ENCODE results near the gene RAC3. TPM values are rescaled to one million over a fixed set of nuclear protein-coding genes. Genes with fewer than 3 reads are reported as not detected.

Gene RAC3
- total and polyA plus RNA-seq, 4 donors: 0.63 to 6.3 (median 3.3) TPM

DNA sequence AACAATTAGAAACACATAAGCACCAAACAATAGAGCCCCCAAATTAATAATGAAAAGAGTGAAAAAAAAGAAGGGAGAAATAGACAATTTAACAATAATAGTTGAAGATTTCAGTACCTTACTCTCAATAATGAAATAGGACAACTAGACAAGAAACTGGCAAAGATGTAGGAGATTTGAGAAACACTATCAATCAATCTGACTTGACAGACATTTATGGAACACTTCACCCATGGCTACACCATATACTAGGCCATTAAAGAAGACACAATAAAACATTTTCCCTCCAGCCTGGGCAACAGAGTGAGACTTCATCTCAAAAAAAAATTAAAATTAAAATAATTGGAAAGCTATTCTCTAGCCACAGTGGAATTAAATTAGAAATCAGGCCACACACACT is 39.1 kb downstream of the RAC3 start:
- no peak overlapping the region for H3K9ac ChIP-seq (ENCODE audit: low read depth in 1 of 2, low read length in 2 of 2)
- TF ChIP-seq, protein P1, sequence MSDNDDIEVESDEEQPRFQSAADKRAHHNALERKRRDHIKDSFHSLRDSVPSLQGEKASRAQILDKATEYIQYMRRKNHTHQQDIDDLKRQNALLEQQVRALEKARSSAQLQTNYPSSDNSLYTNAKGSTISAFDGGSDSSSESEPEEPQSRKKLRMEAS (IDR thresholded peaks at IDR 0.05): no peak
- no peak for TF ChIP-seq EGR1 (IDR thresholded peaks at IDR 0.05; ENCODE audit: low read depth in 2 of 2)
- TF ChIP-seq, protein P2, sequence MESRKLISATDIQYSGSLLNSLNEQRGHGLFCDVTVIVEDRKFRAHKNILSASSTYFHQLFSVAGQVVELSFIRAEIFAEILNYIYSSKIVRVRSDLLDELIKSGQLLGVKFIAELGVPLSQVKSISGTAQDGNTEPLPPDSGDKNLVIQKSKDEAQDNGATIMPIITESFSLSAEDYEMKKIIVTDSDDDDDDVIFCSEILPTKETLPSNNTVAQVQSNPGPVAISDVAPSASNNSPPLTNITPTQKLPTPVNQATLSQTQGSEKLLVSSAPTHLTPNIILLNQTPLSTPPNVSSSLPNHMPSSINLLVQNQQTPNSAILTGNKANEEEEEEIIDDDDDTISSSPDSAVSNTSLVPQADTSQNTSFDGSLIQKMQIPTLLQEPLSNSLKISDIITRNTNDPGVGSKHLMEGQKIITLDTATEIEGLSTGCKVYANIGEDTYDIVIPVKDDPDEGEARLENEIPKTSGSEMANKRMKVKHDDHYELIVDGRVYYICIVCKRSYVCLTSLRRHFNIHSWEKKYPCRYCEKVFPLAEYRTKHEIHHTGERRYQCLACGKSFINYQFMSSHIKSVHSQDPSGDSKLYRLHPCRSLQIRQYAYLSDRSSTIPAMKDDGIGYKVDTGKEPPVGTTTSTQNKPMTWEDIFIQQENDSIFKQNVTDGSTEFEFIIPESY (IDR thresholded peaks at IDR 0.05): no peak
- TF ChIP-seq HNF4G (IDR thresholded peaks at IDR 0.05): no peak
- TF ChIP-seq, protein P3, sequence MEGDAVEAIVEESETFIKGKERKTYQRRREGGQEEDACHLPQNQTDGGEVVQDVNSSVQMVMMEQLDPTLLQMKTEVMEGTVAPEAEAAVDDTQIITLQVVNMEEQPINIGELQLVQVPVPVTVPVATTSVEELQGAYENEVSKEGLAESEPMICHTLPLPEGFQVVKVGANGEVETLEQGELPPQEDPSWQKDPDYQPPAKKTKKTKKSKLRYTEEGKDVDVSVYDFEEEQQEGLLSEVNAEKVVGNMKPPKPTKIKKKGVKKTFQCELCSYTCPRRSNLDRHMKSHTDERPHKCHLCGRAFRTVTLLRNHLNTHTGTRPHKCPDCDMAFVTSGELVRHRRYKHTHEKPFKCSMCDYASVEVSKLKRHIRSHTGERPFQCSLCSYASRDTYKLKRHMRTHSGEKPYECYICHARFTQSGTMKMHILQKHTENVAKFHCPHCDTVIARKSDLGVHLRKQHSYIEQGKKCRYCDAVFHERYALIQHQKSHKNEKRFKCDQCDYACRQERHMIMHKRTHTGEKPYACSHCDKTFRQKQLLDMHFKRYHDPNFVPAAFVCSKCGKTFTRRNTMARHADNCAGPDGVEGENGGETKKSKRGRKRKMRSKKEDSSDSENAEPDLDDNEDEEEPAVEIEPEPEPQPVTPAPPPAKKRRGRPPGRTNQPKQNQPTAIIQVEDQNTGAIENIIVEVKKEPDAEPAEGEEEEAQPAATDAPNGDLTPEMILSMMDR (IDR thresholded peaks at IDR 0.05; ENCODE audit: low read depth, low read length, missing input control): no peak

DNA sequence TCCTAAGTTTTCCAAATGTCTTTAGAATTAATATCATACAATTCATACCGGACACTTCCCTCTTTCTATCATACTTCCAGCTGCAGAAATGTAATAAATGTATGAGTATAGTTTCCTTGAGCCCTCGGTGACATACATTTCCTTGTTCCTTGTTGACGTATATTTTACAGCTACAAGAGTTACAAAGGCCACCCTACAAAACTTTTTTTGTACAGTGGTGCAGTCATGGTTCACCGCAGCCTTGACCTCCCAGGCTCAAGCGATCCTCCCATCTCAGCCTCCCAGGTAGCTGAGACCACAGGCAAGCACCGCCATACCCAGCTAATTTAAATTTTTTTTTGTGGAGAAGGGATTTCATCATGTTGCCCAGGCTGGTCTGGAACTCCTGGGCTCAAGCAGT is 41.3 kb downstream of the RAC3 start:
- peaks cover 0 to 3% (median 0%) of the 10 kb centered on the region in 4 donors for H3K4me1 ChIP-seq (ENCODE audit: control insufficient read depth in 4 of 4, insufficient read depth in 4 of 4, low read length in 3 of 4)
- no peak overlapping the region for H3K27ac ChIP-seq (ENCODE audit: low read depth in 1 of 2, low read length in 2 of 2)
- no peaks in the 10 kb centered on the region for H3K36me3 ChIP-seq (ENCODE audit: control insufficient read depth in 4 of 4, insufficient read depth in 3 of 4, low read depth in 1 of 4, low read length in 3 of 4)
- no peak for DNase-seq (ENCODE audit: low spot score)
- H3K4me3 ChIP-seq (ENCODE audit: low read depth in 1 of 3, low read length in 3 of 3): no peak overlapping the region
- TF ChIP-seq, protein P4, sequence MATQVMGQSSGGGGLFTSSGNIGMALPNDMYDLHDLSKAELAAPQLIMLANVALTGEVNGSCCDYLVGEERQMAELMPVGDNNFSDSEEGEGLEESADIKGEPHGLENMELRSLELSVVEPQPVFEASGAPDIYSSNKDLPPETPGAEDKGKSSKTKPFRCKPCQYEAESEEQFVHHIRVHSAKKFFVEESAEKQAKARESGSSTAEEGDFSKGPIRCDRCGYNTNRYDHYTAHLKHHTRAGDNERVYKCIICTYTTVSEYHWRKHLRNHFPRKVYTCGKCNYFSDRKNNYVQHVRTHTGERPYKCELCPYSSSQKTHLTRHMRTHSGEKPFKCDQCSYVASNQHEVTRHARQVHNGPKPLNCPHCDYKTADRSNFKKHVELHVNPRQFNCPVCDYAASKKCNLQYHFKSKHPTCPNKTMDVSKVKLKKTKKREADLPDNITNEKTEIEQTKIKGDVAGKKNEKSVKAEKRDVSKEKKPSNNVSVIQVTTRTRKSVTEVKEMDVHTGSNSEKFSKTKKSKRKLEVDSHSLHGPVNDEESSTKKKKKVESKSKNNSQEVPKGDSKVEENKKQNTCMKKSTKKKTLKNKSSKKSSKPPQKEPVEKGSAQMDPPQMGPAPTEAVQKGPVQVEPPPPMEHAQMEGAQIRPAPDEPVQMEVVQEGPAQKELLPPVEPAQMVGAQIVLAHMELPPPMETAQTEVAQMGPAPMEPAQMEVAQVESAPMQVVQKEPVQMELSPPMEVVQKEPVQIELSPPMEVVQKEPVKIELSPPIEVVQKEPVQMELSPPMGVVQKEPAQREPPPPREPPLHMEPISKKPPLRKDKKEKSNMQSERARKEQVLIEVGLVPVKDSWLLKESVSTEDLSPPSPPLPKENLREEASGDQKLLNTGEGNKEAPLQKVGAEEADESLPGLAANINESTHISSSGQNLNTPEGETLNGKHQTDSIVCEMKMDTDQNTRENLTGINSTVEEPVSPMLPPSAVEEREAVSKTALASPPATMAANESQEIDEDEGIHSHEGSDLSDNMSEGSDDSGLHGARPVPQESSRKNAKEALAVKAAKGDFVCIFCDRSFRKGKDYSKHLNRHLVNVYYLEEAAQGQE (IDR thresholded peaks at IDR 0.05): no peak
- TF ChIP-seq SP1 (IDR thresholded peaks at IDR 0.05) (no peak), RXRA (IDR thresholded peaks at IDR 0.05) (no peak), GABPA (IDR thresholded peaks at IDR 0.05 in 1 of 2, conservative IDR thresholded peaks at IDR 0.05 in 1 of 2) (no peak), JUND (IDR thresholded peaks at IDR 0.05) (no peak), HNF4A (conservative IDR thresholded peaks at IDR 0.05) (no peak), TAF1 (conservative IDR thresholded peaks at IDR 0.05) (no peak), FOXA1 (IDR thresholded peaks at IDR 0.05) (no peak), FOXA2 (IDR thresholded peaks at IDR 0.05) (no peak)
- no peaks in the 10 kb centered on the region for H3K27me3 ChIP-seq (ENCODE audit: control insufficient read depth in 4 of 4, insufficient read depth in 4 of 4, low read length in 3 of 4)
- H3K9me3 ChIP-seq (ENCODE audit: control insufficient read depth in 4 of 4, low read length in 3 of 4): no peaks in the 10 kb centered on the region
- no peak overlapping the region for H3K9ac ChIP-seq (ENCODE audit: low read depth in 1 of 2, low read length in 2 of 2)
- 82% methylated on average over 6 of the region's 6 CpGs for WGBS

More for the DNA sequence above, 39.1 kb downstream of the RAC3 start:
- Histone ChIP-seq H3K27ac (ENCODE audit: low read depth in 1 of 2, low read length in 2 of 2) (no peak overlapping the region), H3K9me3 (ENCODE audit: control insufficient read depth in 4 of 4, low read length in 3 of 4) (no peaks in the 10 kb centered on the region), H3K4me3 (ENCODE audit: low read depth in 1 of 3, low read length in 3 of 3) (no peak overlapping the region), H3K27me3 (ENCODE audit: control insufficient read depth in 4 of 4, insufficient read depth in 4 of 4, low read length in 3 of 4) (no peaks in the 10 kb centered on the region), H3K36me3 (ENCODE audit: control insufficient read depth in 4 of 4, insufficient read depth in 3 of 4, low read depth in 1 of 4, low read length in 3 of 4) (no peaks in the 10 kb centered on the region), H3K4me1 (ENCODE audit: control insufficient read depth in 4 of 4, insufficient read depth in 4 of 4, low read length in 3 of 4) (peaks cover 0 to 6% (median 4%) of the 10 kb centered on the region in 4 donors)
- no peak for DNase-seq (ENCODE audit: low spot score)

All from liver (tissue), 9 donors.